ENCODE data around the gene GPN1.
"Not testable (repeated sequence)": the region's sequence is repeated elsewhere in the genome, so short reads cannot be mapped to it uniquely, and the experiment has no call there.

Gene GPN1

DNA sequence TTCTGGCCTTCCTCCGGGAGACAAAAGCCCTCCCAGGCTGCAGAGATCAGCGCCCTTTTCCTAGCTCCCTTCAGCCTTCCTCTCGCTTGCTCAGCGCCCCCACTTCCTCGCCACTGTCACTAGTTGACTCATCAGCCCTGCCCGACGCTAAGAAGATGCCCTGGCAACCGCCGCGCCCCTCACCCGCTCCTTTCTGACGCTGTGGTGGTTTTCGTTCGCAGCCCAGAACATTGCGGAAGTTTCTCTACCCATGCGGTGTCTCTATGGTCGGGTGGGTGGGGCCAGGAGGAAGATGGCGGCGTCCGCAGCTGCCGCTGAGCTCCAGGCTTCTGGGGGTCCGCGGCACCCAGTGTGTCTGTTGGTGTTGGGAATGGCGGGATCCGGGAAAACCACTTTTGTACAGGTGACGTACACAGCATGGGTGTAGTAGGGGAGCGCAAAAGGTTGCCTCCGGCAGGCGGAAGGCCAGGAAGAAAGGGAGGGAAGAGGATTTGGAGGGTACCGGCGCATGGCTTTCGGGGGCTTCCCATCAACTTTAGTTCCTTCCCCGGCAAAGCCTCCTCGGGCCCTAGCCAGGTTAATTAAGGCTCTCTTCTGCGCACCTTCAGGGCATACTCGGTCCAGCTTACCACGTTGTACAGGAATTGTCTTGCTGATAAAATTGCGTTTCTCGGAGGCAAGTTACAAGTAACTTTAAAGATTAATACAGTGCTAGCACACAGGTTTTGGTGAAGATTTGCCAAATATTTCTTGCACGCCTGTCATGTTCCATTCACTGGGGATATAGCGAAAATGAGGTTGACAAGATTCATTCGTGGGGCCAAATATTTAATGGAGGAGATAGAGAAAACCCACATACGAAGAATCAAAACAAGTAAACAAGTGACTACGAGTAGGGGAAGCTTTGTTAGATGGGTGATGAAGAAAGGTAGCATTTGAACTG lies at the start of gene GPN1, which contains the start of gene CCDC121:
Gene GPN1, plus strand, starts transcription at position 284 of the 943 bp plus-strand sequence. Its CDS starts 9 bp downstream, at position 293.
Gene CCDC121, minus strand, starts transcription at position 246 of the 943 bp plus-strand sequence. CDS start 1,213 bp downstream, outside the sequence.
- DNase-seq (ENCODE audit: low read depth), result peak; percentile 93

DNA sequence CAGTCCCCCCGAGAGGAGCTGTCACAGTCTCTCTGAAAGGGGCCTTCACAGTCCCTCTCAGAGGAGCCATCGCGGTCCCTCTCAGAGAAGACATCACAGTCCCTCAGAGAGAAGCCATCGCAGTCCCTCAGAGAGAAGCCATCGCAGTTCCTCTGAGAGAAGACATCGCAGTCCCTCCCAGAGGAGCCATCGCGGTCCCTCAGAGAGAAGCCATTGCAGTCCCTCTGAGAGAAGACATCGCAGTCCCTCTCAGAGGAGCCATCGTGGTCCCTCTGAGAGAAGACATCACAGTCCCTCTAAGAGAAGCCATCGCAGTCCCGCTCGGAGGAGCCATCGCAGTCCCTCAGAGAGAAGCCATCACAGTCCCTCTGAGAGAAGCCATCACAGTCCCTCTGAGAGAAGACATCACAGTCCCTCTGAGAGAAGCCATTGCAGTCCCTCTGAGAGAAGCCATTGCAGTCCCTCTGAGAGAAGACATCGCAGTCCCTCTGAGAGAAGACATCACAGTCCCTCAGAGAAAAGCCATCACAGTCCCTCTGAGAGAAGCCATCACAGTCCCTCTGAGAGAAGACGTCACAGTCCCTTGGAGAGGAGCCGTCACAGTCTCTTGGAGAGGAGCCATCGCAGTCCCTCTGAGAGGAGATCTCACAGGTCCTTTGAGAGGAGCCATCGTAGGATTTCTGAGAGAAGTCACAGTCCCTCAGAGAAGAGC lies 47.3 kb upstream of the GPN1 start:
- DNase-seq (ENCODE audit: low read depth), result no peak

DNA sequence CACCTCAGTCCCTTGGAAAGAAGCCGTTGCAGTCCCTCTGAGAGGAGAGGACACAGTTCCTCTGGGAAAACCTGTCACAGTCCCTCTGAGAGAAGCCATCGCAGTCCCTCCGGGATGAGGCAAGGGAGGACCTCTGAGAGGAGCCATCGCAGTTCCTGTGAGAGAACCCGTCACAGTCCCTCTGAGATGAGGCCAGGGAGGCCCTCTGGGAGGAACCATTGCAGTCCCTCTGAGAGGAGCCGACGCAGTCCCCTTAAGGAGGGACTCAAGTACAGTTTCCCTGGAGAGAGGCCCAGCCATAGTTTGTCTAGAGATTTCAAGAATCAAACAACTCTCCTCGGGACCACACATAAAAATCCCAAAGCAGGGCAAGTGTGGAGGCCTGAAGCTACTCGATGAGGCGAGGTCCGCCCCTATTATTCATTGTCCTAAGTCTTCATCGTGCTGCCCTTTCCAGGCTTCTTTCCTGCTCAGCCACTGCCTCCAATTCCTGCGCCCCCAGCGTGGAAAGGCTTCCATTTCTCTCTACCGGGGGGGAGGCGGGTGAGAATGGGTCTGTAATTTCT lies 46.6 kb upstream of the GPN1 start:
- DNase-seq (ENCODE audit: low read depth), result no peak

DNA sequence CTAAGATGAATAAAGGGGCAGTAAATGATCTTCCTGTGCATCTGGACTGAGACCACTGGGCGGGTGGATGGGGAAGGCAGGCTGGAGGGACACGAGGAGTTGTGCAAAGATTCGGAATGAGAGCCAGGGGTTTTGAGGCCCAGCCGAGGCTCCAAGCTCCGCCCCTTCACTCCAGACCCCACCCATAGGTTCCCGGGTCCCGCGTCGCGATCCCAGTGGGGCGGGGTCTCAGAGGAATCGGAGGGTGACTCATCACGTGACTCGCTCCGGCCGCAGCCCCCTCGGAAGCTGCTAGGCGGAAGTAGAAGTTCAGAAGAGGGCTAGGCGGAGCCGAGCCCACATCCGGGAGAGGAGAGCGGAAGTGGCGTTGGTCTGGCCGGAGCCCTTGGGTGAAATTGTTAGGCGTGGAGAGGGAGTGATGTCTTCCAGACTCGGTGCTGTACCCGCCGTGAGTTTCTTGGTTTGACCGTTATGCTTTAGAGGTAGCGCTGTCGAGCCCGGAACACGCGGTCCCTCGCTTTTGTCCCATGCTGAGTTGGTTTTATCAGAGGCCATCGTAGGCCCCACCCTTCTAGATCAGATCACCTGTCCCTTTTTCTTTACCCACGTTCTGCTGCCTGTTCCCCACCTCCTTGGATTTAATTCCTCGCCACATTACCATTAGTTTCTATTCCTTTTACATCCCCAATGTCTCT lies 46.0 kb upstream of the GPN1 start, which contains the start of gene ZNF512:
Gene ZNF512, plus strand, starts transcription at position 348 of the 695 bp plus-strand sequence. Its CDS starts 71 bp downstream, at position 419.
- DNase-seq (ENCODE audit: low read depth), result peak; percentile 78

DNA sequence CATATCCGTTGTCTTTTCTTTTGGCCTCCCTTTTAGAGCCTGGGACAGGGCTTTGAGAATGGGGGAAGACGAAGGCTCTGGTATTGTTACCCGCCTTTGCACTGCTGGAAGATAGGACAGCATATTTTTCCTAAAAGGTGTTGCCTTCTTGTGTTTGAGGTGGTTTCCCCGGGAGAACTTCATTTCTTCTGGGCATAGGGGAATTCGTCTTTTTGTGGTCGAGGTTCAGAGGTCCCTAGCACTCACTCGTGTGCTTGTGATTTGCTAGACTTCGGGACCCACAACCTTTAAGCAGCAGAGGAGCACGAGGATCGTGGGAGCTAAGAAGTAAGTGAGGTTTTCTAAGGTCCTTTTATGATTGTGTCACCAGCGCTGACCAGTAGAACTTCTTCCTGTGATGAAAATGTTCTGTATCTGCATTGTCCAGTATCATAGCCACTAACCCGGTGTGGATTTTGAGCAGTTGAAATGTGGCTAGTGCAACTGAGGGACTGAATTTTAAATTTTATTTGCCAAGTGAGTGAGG lies 45.4 kb upstream of the GPN1 start:
- DNase-seq (ENCODE audit: low read depth), result no peak

DNA sequence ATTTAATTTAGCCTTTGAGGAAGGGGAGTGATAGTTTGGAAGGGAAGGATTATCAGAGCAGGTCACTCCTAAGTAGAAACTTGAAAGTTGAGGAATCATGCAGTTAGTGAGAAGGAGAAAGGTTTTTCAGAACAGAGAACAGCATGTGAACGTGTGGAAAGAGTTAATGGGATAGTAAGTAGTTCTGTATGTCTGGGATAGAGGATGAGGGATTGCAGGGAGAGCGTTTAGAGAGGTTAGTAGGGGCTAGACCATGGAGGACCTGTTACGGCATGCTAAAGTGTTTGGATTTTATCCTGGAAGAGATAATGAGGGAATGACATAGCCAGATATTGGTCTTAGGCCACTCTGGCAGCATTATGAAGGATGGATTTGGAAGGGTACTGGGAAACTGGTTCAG lies 44.3 kb upstream of the GPN1 start:
- no peak for DNase-seq (ENCODE audit: low read depth)

DNA sequence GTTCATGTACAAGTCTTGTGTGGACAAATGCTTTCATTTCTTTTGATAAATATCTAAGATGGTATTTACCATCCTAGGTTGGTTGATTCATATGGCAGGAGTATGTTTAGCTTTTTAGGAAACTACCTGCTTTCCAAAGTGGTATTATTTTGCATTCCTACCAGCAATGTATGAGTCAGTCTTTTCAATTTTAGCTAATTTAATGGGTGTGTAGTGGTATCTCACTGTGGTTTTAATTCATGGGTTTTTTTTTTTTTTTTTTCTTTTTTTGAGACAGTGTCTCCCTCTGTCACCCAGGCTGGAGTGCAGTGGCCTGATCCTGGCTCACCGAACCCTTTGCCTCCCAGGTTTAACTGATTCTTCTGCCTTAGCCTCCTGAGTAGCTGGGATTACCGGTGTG lies 41.8 kb upstream of the GPN1 start:
- DNase-seq (ENCODE audit: low read depth), result no peak

DNA sequence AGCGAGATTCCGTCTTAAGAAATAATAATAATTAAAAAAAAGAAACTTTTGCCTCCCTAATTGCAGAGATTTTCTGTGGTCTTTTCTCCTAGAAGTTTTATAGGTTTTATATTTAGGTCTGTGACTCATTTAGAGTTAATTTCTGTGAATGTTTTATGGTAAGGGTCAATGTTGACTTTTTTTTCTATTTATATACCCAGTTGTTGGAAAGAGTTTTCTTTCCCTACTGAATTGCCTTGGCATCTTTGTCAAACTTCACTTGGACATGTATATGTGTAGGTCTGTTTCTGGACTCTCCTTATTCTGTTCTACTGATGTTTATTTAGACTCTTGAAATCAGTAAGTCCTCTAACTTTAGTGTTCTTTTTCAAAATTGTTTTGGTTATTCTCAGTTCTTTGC lies 40.5 kb upstream of the GPN1 start:
- DNase-seq (ENCODE audit: low read depth), result no peak

DNA sequence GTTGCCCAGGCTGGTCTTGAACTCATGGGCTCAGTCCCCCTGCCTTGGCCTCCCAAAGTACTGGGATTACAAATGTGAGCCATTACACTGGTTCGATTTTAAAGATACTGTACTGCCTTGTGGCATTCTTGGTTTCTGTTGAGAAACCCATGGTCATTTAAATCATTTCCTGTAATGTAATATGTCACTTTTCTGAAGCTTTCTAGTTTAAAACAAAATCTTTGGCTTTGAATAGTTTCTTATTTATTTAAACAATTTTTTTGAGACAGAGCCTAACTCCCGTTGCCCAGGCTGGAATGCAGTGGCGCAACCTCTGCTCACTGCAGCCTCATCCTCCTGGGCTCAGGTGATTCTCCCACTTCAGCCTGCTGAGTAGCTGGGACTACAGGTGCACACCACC lies 37.1 kb upstream of the GPN1 start:
- no peak for DNase-seq (ENCODE audit: low read depth)

DNA sequence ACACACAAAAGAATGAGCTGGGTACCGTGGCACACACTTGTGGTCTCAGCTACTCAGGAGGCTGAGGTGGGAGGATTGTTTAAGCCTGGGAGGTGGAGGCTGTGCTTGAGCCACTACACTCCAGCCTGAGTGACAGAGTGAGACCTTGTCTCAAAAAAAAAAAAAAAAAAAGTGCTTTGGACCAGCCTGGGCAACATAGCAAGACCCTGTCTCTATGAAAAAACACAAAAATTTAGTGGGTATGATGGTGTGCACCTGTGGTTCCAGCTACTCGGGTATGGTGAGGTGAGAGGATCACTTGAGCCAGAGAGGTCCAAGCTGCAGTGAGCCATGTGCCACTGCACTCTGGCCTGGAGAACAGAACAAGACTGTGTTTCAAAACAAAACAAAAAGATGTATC lies 35.6 kb upstream of the GPN1 start:
- DNase-seq (ENCODE audit: low read depth), result no peak

DNA sequence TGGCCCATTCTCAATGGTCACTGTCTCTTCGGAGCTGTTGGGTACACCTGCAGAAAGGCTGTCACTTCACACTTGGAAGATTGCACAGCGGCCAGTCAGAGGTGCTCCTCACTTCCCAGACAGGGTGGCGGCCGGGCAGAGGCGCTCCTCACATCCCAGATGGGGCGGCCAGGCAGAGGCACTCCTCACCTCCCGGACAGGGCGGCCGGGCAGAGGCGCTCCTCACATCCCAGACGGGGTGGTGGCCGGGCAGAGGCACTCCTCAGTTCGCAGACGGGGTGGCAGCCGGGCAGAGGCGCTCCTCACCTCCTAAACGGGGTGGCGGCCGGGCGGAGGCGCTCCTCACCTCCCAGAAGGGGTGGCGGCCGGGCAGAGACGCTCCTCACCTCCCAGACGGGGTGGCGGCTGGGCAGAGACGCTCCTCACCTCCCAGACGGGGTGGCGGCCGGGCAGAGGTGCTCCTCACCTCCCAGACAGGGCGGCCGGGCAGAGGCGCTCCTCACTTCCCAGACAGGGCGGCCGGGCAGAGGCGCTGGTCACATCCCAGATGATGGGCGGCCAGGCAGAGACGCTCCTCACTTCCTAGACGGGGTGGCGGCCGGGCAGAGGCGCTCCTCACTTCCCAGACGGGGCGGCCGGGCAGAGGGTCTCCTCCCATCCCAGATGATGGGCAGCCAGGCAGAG lies 34.7 kb upstream of the GPN1 start:
- not testable (repeated sequence) for DNase-seq (ENCODE audit: low read depth)

DNA sequence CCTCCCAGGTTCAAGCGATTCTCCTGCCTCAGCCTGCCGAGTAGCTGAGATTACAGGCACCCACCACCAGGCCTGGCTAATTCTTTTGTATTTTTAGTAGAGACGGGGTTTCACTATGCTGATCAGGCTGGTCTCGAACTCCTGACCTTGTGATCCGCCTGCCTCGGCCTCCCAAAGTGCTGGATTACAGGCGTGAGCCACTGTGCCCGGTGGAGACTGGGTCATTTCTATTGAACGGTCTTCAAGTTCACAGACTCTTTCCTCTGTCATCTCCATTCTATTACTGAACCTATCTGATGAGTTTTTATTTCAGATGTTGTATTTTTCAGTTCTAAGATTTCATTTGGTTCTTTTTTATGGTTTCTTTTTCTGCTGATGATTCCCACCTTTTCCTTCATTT lies 33.4 kb upstream of the GPN1 start:
- DNase-seq (ENCODE audit: low read depth), result not testable (repeated sequence)

DNA sequence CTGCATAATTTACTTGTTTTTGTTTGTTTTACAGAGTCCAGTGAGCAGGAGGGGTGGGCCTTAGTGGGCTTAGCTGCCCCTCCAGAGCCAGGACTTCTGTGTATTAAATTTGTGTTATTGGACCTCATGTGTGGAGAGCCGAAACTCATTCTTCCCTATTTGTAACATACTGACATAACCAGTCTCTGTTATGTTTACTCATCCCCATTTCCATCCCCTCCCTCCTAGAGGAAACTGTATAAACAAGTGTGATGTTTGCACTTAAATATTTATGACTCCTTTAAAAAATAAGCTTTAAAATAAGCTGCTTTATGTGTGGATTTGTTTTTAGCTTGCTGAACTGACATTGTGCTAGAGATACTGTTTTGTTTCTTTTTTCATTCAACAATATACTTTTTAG lies 32.2 kb upstream of the GPN1 start:
- DNase-seq (ENCODE audit: low read depth), result no peak

DNA sequence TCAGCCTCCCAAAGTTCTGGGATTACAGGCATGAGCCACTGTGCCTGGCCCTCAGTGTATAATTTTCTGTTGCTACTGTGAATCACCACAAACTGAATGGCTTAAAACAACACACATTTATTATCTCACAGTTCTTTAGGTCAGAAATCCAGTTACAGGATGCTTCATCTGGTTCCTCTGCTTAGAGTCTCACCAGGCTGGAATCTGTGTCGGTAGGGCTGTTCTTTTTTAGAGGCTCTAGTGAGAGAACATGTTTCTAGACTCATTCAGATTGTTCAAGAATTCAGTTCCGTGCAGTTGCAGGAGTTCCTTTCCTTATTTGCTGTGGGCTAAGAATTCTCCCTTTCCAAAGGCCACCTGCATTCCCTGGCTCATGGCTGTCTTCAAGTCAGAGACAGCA lies 22.2 kb upstream of the GPN1 start:
- no peak for DNase-seq (ENCODE audit: low read depth)

DNA sequence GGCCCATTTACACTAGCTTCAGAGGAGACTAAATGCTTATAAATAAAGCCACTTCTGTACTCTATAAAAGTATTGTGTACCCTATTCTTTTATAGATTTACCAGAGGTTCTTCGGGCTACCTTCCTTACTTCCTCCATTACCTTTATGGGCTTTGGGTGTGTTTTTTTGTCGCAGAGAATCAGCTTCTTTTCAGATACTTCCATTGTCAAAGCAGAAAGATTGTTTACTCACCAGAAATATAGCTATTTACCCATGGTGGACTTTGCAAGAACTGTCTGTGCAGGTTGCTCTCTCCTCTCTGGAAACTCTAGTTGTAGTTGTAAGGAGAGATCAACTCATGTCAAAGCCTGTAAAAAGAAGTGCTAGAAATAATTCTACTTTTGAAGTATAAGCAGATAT lies 14.9 kb upstream of the GPN1 start:
- no peak for DNase-seq (ENCODE audit: low read depth)

DNA sequence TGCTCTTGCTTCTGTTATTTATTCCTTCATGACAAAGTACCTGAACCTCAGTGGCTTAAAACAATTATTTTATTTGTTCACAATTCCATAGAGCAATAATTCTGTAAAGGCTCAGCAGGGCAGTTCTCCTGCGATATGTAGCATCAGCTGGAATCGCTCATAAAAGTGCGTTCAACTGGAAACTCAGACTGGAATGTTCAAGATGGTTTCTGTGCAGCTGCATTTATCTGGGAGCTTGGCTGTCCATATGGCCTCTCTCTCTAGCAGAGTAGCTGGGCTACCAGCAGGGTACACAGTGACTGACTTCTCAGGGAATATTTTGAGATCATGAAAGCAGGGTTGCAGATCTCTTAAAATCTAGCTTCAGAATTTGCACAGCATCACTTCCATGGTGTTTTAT lies 13.5 kb upstream of the GPN1 start:
- DNase-seq (ENCODE audit: low read depth), result no peak

DNA sequence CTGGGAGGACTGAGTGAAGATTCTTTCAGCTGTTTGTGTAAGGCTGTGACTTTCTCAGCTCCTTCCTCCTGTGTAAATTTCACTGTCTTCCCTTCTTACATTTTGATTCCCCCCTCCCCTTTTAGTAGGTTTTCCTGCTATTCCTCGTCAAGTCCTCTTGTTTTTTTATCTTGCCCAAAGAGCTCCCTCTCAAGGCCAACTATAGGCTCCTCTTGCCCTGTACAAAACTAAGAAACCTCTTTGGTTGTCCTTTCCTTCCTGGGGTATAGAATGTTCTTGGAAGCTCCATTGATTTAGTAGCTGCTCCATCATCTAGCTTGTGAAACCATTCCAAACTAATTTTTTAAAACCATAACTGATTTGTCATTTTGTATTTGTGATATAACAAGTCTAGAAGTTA lies 7.3 kb upstream of the GPN1 start:
- DNase-seq (ENCODE audit: low read depth), result no peak

DNA sequence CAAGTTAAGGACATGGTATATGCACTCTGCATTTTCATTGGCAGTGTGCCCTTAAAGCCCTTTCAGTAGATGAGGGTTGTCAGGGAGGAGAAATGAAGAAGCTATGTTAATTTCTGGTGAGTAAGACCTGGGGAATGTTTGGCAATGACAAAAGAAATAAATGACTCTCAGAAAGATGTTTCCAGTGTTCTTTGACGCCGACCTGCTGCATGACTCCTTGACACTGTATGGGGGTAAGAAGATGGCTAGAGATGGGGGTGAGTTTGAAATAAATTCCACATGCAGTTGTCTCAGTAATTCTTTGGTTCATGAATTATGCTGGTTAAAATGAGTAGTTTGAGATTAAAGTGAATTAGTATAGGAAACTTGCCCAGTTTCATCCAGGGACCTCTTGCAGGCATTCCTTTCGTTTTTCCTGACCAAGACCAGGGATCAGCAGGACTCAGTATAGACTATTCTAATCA lies 5.9 kb upstream of the GPN1 start:
- DNase-seq (ENCODE audit: low read depth), result no peak

DNA sequence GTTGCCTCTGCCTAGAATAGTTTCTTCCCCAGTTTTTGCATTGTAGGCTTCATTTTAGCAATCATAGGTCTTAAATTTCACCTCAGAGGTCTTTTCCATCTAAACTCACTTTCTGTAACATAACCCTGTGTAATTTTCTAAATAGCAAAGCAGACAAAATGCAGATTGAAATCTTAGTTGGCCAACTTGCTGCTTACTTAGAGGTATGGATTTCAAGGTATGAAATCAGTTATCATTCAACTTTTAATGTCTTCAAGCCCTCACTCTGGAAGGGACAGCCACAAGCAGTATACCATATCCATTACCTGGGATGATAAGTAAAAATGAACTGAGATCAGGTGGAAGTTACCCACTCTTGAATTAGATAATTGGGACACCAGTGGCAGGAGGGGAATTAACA lies 3.9 kb upstream of the GPN1 start:
- no peak for DNase-seq (ENCODE audit: low read depth)

DNA sequence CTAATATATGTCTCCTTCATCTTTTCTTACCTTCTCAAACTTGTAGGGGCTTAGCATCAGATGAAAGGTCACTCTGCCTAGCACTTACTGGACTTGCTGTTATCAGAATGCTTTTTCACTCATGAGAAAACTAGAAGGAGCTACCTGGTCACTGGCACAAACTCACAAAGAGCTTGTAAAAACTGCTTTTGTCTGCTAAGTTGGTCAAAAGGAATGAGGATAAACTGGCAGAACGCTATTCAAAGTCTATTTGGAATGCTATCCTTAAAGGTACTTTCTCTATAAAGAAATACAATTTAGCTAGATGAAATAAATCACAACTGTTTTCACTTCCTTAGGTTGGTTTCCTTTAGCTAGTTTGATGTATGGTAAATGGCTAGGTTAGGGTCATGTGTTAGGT lies 2.5 kb upstream of the GPN1 start:
- not testable (repeated sequence) for DNase-seq (ENCODE audit: low read depth)

DNA sequence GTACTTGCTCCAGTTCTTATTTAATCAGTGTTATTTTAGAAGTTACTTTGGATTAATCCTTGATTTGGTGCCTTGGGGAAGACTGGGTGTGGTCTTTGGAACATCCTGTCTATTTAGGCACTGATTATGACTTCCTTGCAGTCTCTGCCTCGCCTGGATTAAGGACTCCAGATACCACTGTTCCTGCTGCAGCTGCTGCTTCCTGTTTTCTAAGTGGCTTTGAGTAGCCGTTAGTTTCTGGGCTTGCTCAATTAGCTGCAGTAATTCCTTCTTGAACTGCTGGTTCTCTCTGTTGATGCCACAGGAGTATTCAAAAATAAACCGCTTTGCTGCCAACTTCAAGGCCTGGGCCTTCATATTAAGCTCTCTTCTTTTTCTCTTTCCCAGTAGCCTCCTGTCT lies 1.9 kb upstream of the GPN1 start:
- DNase-seq (ENCODE audit: low read depth), result not testable (repeated sequence)
